ENCODE results near the gene MLLT1. TPM values are rescaled to one million over a fixed set of nuclear protein-coding genes. Genes with fewer than 3 reads are reported as not detected.

Gene MLLT1
- total RNA-seq, 2 experiments from 2014 or later: 38.4 to 46.5 TPM

Other genes starting within 250 kb of the MLLT1 start
- 10 to 100 TPM; 10.1 to 10.4 TPM for gene RFX2, start 169.5 kb downstream of the MLLT1 start, total RNA-seq
- not detected for gene ACSBG2, start 144.3 kb downstream of the MLLT1 start, total RNA-seq
- under 1 TPM; 0.81 to 0.82 TPM for gene ACER1, start 53.6 kb upstream of the MLLT1 start, total RNA-seq
- 100 to 1,000 TPM; 124 to 125 TPM for gene CLPP, start 81.6 kb upstream of the MLLT1 start, total RNA-seq
- 10 to 100 TPM; 32.8 to 48.2 TPM for gene ALKBH7, start 92.8 kb upstream of the MLLT1 start, total RNA-seq
- 1 to 10 TPM; 2.4 TPM for gene PSPN, start 96.0 kb upstream of the MLLT1 start, total RNA-seq
- 10 to 100 TPM; 61.4 to 67.7 TPM for gene GTF2F1, start 113.2 kb upstream of the MLLT1 start, total RNA-seq
- 100 to 1,000 TPM; 301 to 308 TPM for gene KHSRP, start 144.8 kb upstream of the MLLT1 start, total RNA-seq
- under 1 TPM; 0.42 to 0.55 TPM for gene SLC25A41, start 153.8 kb upstream of the MLLT1 start, total RNA-seq
- gene SLC25A23, start 179.8 kb upstream of the MLLT1 start, total RNA-seq: 10 to 100 TPM; 19.4 to 24.8 TPM
- under 1 TPM; 0.33 to 0.64 TPM for gene CRB3, start 184.3 kb upstream of the MLLT1 start, total RNA-seq
- 100 to 1,000 TPM in 1 of 2 experiments, 10 to 100 TPM in 1; 100.0 to 104 TPM for gene DENND1C, start 201.8 kb upstream of the MLLT1 start, total RNA-seq
- gene TUBB4A, start 222.3 kb upstream of the MLLT1 start, total RNA-seq: 1 to 10 TPM; 1.2 to 2.5 TPM

Data from activated CD4-positive, alpha-beta T cell treated with anti-CD3 and anti-CD28 coated beads, Interleukin-2, amount 10 ng/mL, durations not matched to agents 7 days and 5 days (primary cell).